Measurements from ENCODE around the gene CBX3.
"Not testable (repeated sequence)": the region's sequence is repeated elsewhere in the genome, so short reads cannot be mapped to it uniquely, and the experiment has no call there.

The CBX3 gene

GRCh38 chr7:26171601-26172000 lies 29.9 kb upstream of the CBX3 start:
- no peak for DNase-seq

- DNase-seq = no peak
Measured at GRCh38 chr7:26172048-26172447, 29.5 kb upstream of the CBX3 start.

GRCh38 chr7:26175903-26176302 lies 25.6 kb upstream of the CBX3 start:
- DNase-seq = not testable (repeated sequence)

- not testable (repeated sequence) for DNase-seq
Measured at GRCh38 chr7:26176696-26177095, 24.8 kb upstream of the CBX3 start.

GRCh38 chr7:26177269-26177668 lies 24.3 kb upstream of the CBX3 start:
- DNase-seq = not testable (repeated sequence)

GRCh38 chr7:26178272-26178960 lies 23.1 kb upstream of the CBX3 start:
- peak; percentile 37 for DNase-seq

GRCh38 chr7:26179422-26179821 lies 22.1 kb upstream of the CBX3 start:
- DNase-seq = no peak

GRCh38 chr7:26179826-26180497 lies 21.6 kb upstream of the CBX3 start:
- DNase-seq = peak; percentile 37

- DNase-seq = no peak
Measured at GRCh38 chr7:26180792-26181198, 20.8 kb upstream of the CBX3 start.

GRCh38 chr7:26181474-26182227 lies 19.9 kb upstream of the CBX3 start:
- DNase-seq = no peak

- DNase-seq = peak; percentile 52
Measured at GRCh38 chr7:26182283-26182682, 19.3 kb upstream of the CBX3 start.

GRCh38 chr7:26182706-26183105 lies 18.8 kb upstream of the CBX3 start:
- DNase-seq = peak; percentile 47

- DNase-seq = peak; percentile 46
Measured at GRCh38 chr7:26183545-26184280, 17.8 kb upstream of the CBX3 start.

GRCh38 chr7:26184281-26185101 lies 17.1 kb upstream of the CBX3 start:
- DNase-seq = peak; percentile 49

GRCh38 chr7:26185131-26185843 lies 16.3 kb upstream of the CBX3 start:
- DNase-seq = peak; percentile 61

GRCh38 chr7:26185844-26186180 lies 15.7 kb upstream of the CBX3 start:
- no peak for DNase-seq

- DNase-seq = no peak
Measured at GRCh38 chr7:26186364-26187311, 14.9 kb upstream of the CBX3 start.

GRCh38 chr7:26187380-26188205 lies 14.0 kb upstream of the CBX3 start:
- DNase-seq = peak; percentile 52

GRCh38 chr7:26188206-26188956 lies 13.2 kb upstream of the CBX3 start:
- DNase-seq = peak; percentile 50

Data from CD4-positive, alpha-beta T cell treated with Interleukin-10 for 1 hour (primary cell).